GM18861 (cell line): ENCODE results near the gene SLC16A3.

Source experiments
- ATAC-seq: cut with Tn5 transposase; IDR thresholded peaks from one replicate; pipeline ENCODE4 v1.9.1; 2021; ENCODE audit not compliant: unreplicated experiment

Gene SLC16A3

GRCh38 chr17:82280537-82280936 lies 51.7 kb downstream of the SLC16A3 start:
- no peak for ATAC-seq

GRCh38 chr17:82281076-82281475 lies 52.2 kb downstream of the SLC16A3 start:
- no peak for ATAC-seq

GRCh38 chr17:82281502-82282238 lies 52.8 kb downstream of the SLC16A3 start:
- ATAC-seq = no peak

GRCh38 chr17:82282239-82283207 lies 53.7 kb downstream of the SLC16A3 start:
- ATAC-seq = no peak

GRCh38 chr17:82283208-82283749 lies 54.4 kb downstream of the SLC16A3 start:
- ATAC-seq = no peak

- ATAC-seq = no peak
These were observed 56.3 kb downstream of the SLC16A3 start for GRCh38 chr17:82285141-82285540.

GRCh38 chr17:82287013-82287867 lies 58.4 kb downstream of the SLC16A3 start:
- ATAC-seq = no peak

- ATAC-seq = no peak
These were observed 59.3 kb downstream of the SLC16A3 start for GRCh38 chr17:82287868-82288801.
